Stimulated activated CD4-positive, alpha-beta T cell treated with anti-CD3 and anti-CD28 coated beads, Interleukin-2, amount 100 ng/mL, for 48 hours (primary cell): ENCODE data around the gene R3HDM2.
A peak's percentile ranks its signal among the peaks of the same experiment; 100 is the strongest.

Experiments used
- DNase-seq, 2 donors: peaks; one replicate each; pipeline ENCODE4 v3.0.0-alpha.2; 2020

Gene R3HDM2

GRCh38 chr12:57430931-57431566 lies at the start of gene R3HDM2:
R3HDM2 (minus strand) TSS chr12:57431043; CDS start chr12:57310428, 120,615 bp downstream.
- peak; percentile 92 to 93 for DNase-seq

GRCh38 chr12:57479376-57480115 lies 48.7 kb upstream of the R3HDM2 start, which contains the start of gene ARHGAP9:
ARHGAP9 (minus strand) TSS chr12:57479866; CDS start chr12:57479406, 460 bp downstream.
- peak in 1 of 2 donors; percentile 44 for DNase-seq

- DNase-seq = no peak
Measured at GRCh38 chr12:57479043-57479375, 48.2 kb upstream of the R3HDM2 start.

- DNase-seq = no peak
Measured at GRCh38 chr12:57477710-57478681, 47.2 kb upstream of the R3HDM2 start.

DNA sequence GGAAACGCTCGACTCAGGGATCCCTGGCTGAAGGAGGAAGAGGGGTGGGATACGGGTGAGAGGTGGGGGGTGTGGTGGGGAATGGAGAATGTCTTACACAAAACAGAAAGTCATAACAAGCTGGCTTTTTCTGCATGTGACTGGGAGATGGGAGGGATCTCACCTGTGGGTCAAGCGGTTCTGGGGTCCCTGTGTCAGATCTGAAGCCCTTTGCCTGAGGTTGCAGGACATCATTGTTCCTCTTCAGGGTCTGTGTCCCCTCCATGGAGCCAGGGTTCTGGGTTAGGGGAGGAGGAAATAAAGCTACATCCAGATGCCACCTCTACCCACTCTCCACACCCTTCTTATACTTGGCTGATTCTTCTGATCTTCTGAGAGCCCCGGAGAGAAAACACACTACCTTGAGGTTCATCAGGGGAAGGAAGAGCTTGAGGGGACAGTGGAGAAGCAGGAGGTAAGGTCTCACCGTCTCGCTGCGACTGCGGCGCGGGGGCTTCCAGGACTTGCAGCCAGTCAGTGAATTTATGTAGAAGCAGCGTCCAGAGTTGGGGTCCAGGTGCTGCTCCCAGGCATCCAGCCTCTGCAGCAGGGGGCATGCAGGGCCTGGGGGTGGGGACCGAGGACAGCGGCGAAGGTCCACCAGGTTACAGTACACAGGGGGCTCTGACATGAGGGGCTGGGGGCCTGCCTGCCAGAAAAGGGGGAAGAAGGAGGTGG lies 46.3 kb upstream of the R3HDM2 start:
- no peak for DNase-seq

DNA sequence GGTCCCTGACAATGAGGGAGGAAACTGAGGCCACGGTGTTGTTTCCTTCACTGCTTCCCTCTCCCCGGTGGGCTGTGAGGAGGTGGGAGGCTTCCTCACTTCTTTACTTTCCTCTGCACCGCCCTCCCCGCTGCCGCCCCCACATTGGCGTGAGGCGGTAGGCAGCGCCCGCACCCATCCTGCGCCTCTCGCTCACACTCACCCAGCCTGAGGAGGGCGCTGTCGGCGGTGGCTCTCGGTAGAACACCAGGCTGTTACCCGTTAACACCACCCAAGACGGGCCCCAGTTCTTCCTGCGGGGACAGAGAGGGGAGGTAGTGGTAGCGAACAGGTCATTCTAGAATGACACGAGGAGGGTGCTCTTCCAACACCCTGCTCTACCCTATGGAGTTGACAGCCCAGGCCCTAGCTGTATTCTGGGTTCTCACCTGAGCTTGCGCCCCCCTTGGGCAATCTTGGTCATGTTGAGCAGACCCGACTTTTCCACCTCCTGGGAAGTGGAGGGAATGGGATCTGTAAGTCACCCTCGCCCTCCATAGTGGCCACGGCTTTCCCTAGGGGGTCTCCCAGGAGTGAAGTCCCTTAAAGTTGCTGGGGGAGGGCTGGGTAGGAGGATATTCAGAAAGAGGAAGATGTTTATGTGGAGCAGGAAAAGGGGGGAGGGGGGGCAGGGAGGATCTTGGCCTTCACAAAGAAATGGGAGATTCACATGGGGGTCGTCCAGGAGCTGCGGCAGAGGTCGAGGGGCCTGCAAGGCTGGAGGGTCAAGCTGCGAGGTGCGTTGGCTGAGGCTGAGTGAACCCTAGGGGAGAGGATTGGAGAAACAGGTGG lies 45.5 kb upstream of the R3HDM2 start:
- peak; percentile 70 to 82 for DNase-seq

DNA sequence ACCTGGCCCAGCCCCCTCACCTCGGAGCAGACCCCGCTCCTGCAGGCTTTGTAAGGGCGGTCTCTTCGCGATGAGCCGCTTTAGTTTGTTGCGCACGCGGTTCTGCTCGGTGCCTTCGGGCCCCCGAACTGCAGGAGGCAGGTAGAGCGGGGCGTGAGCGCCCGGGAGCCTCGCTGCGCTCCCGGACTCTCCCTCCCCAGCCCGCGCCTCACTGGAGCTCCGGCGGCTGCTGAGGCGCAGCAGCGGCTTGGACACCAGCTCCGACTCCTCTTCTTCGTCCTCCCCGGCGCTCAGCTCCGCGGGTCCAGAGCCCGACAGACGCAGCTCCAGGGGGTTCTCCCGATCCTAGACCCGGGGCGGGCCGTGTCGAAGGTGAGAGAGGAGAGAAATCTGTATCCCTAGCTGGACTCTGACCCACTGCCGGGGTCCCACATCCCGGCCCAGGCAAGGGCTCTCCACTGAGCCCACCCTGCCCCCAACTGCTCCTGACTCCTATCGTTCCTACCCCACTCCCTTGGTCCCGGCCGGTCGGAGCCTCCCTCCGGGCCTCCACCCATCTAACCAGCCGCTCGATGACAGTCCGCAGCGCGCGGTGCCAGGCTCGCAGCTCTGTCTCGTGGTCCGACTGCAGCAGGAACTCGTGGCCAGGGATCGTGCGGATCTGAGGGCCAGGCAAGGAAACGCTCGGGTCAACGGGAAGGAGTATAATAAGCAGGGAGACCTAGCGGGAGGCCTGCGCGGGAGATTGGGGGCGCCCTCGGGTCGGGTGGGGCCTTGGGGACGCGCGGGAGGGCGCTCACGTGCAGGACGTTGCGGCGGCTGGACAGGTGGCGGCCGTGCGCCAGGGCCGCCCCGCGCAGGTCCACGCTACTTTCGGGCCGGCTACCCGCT lies 44.7 kb upstream of the R3HDM2 start:
- no peak for DNase-seq

DNA sequence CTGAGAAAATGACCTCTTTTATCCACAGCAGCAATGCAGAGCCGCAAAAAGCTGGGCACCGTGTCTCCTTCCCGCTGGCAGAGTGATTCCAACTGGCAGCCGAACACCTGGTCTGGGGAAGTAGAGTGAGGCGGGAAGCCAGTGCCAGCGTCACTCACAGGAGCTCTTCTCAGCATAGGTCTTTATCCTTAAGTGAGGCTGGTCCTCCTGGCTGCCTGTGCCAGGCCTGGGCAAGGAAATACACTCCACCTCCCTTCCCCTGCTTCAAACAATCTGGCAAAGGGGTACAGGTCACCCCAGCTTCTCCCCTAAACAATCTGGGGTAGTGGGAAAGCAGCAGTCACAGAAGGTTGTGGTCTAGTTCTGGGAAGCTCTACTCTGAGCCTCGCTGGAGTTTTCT lies 44.0 kb upstream of the R3HDM2 start:
- no peak for DNase-seq

GRCh38 chr12:57474430-57474829 lies 43.6 kb upstream of the R3HDM2 start:
- DNase-seq = no peak

GRCh38 chr12:57473886-57474285 lies 43.0 kb upstream of the R3HDM2 start:
- no peak for DNase-seq

DNA sequence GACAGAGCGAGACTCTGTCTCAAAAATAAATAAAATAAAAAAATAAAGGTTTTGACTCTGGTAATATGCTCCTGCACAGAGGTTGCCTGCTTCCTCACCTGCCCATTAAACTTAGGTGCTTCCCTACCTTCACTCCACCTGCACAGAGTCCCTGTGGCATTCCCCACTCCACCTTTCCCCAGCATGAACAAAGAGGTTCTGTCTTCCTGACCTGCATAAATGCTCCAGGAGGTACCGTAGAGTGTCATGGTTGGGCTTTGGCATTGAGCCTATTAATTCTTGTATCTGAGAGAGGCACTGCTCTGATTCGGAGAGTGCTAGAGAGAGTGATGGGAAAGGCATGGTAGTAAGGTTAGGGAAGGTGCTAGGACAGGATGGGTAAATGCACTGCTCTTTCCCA lies 42.5 kb upstream of the R3HDM2 start:
- DNase-seq = no peak

GRCh38 chr12:57472391-57472790 lies 41.5 kb upstream of the R3HDM2 start:
- no peak for DNase-seq

DNA sequence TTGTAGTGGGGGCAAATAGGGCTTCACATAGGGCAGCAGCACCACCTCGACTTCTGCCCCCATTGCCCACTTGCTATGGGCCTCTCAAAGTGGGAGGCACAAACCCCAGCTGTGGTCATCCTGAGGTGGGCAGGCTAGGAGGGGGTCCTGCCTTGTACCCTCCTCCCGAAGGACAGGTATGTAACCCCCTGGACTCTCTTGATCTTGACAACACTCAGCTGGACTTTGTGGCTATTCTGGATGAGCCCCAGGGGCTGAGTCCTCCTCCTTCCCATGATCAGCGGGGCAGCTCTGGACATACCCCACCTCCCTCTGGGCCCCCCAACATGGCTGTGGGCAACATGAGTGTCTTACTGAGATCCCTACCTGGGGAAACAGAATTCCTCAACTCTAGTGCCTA lies 40.8 kb upstream of the R3HDM2 start:
- DNase-seq = no peak

- DNase-seq = no peak
Measured at GRCh38 chr12:57470970-57471656, 40.3 kb upstream of the R3HDM2 start.

- no peak for DNase-seq
Measured at GRCh38 chr12:57470286-57470969, 39.6 kb upstream of the R3HDM2 start.

- DNase-seq = no peak
Measured at GRCh38 chr12:57469296-57470164, 38.7 kb upstream of the R3HDM2 start.

GRCh38 chr12:57467915-57468314 lies 37.1 kb upstream of the R3HDM2 start:
- DNase-seq = no peak

DNA sequence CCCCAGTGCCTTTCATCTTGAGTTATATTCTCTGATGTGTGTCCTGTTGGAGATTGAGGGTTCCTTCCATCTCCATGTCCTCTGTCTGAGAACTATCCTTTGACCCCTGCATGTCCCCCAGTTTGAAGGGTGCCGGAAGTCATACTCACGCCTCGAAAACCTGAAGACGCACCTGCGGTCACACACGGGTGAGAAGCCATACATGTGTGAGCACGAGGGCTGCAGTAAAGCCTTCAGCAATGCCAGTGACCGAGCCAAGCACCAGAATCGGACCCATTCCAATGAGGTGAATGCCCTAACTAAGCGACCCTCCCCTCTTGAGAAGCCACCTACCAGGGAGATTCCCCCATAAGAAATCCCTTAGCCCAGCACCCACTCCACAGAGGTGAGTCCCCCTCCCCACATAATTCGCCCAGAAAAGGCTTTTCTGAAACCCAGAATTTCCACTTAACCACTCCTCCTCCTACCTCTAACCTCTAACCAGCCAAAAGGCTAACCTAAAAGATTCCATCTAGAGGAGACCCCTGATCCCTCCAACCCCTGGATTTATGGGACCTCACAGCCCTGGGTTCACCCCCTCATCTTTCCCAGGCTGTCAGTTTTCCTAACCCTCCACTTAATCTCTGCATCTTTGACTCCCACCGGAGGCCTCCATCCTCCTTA lies 36.5 kb upstream of the R3HDM2 start:
- no peak for DNase-seq
